K562 (cell line): ENCODE results near the gene DKC1. TPM values are rescaled to one million over a fixed set of nuclear protein-coding genes. Genes with fewer than 3 reads are reported as not detected.
A peak's percentile ranks its signal among the peaks of the same experiment; 100 is the strongest.

Experiments used
- ASH1L ChIP-seq: fragments of 450-650 bp; IDR thresholded peaks from 2 replicates; pipeline ENCODE4 v1.6.1; 2018; ENCODE audit warnings: borderline replicate concordance, mild to moderate bottlenecking, low read depth; ENCODE audit not compliant: partially characterized antibody
- HMGN3 ChIP-seq: IDR thresholded peaks from 2 replicates; pipeline ENCODE4 v1.6.1; 2011; ENCODE audit warnings: borderline replicate concordance, low read depth, mild to moderate bottlenecking, mixed read lengths, low read length; ENCODE audit not compliant: insufficient read length; ENCODE audit errors: extremely low read depth
- HNRNPL ChIP-seq: fragments of 200-400 bp; formaldehyde crosslinking; IDR thresholded peaks from 2 replicates; pipeline ENCODE4 v1.6.1; 2017; ENCODE audit warnings: low read depth, mild to moderate bottlenecking, low read length
- IRF2 ChIP-seq: sonication (generic); formaldehyde crosslinking; IDR thresholded peaks from 2 replicates; pipeline ENCODE4 v1.8.1; 2022; ENCODE audit warnings: mild to moderate bottlenecking, missing genetic modification reagents
- KDM4B ChIP-seq, 2 experiments: fragments of 450-650 bp in 1 of 2; sonication (generic) in 1 of 2; IDR thresholded peaks; 2 replicates each; pipeline ENCODE4 v1.6.1; 2016 to 2017; ENCODE audit warnings: borderline replicate concordance in 2 of 2, antibody characterized with exemption in 1 of 2, low read depth in 1 of 2, mild to moderate bottlenecking in 1 of 2
- KLF16 ChIP-seq: IDR thresholded peaks from 2 replicates; pipeline ENCODE4 v1.6.1; 2016; ENCODE audit warnings: antibody characterized with exemption
- MAZ ChIP-seq, 2 experiments: fragments of 450-650 bp in 1 of 2; sonication (generic) in 1 of 2; formaldehyde crosslinking; IDR thresholded peaks in 1 of 2; conservative IDR thresholded peaks in 1 of 2; 2 replicates each; pipeline versions ENCODE4 v1.4.0 to v1.5.0; 2020; ENCODE audit warnings: mild to moderate bottlenecking in 1 of 2, missing genetic modification reagents in 1 of 2
- NCOA6 ChIP-seq: fragments of 450-650 bp; IDR thresholded peaks from 2 replicates; pipeline ENCODE4 v1.6.1; 2017; ENCODE audit warnings: mild to moderate bottlenecking
- NEUROD1 ChIP-seq: fragments of 150-350 bp; IDR thresholded peaks from 2 replicates; pipeline ENCODE4 v1.6.1; 2014; ENCODE audit warnings: borderline replicate concordance, low read length, low read depth; ENCODE audit not compliant: partially characterized antibody
- RBM34 ChIP-seq: fragments of 200-400 bp; formaldehyde crosslinking; IDR thresholded peaks from 2 replicates; pipeline ENCODE4 v1.6.1; 2018; ENCODE audit warnings: low read length, borderline replicate concordance; ENCODE audit not compliant: insufficient read depth
- SIX5 ChIP-seq, 2 experiments: IDR thresholded peaks; 2 replicates each; pipeline ENCODE4 v1.6.1; 2011; ENCODE audit warnings: low read length in 2 of 2, borderline replicate concordance in 1 of 2, low read depth in 1 of 2, mild to moderate bottlenecking in 1 of 2, moderate library complexity in 1 of 2; ENCODE audit not compliant: insufficient read depth in 1 of 2
- SMAD2 ChIP-seq: fragments of 150-350 bp; IDR thresholded peaks from 2 replicates; pipeline ENCODE4 v1.6.1; 2014; ENCODE audit warnings: low read depth, mild to moderate bottlenecking, low read length
- SNIP1 ChIP-seq: fragments of 450-650 bp; IDR thresholded peaks from 2 replicates; pipeline ENCODE4 v1.7.1; 2017; ENCODE audit warnings: low read depth, mild to moderate bottlenecking
- TAF9B ChIP-seq: fragments of 450-650 bp; IDR thresholded peaks from 2 replicates; pipeline ENCODE4 v1.6.1; 2018; ENCODE audit warnings: mild to moderate bottlenecking; ENCODE audit not compliant: partially characterized antibody
- YBX1 ChIP-seq: fragments of 450-650 bp; IDR thresholded peaks from 2 replicates; pipeline ENCODE4 v1.7.1; 2016; ENCODE audit warnings: mild to moderate bottlenecking
- YY1 ChIP-seq, 3 experiments: IDR thresholded peaks; 2 replicates each; pipeline ENCODE4 v1.6.1; 2011; ENCODE audit warnings: low read length in 2 of 3, mild to moderate bottlenecking in 2 of 3, moderate library complexity in 2 of 3, borderline replicate concordance in 1 of 3, control low read depth in 1 of 3, low read depth in 1 of 3; ENCODE audit not compliant: insufficient read depth in 3 of 3, insufficient replicate concordance in 2 of 3, control insufficient read depth in 1 of 3, insufficient read length in 1 of 3; ENCODE audit errors: extremely low read depth in 1 of 3
- ZNF316 ChIP-seq: fragments of 450-650 bp; IDR thresholded peaks from 2 replicates; pipeline ENCODE4 v1.6.1; 2016
- ZNF561 ChIP-seq: fragments of 450-650 bp; formaldehyde crosslinking; conservative IDR thresholded peaks from 2 replicates; pipeline ENCODE4 v1.4.0; 2020; ENCODE audit warnings: mild to moderate bottlenecking, moderate library complexity
- polyA plus RNA-seq, 8 experiments: library from polyadenylated mRNA; depleted of rRNA in 4 of 8; stranded (reverse) in 5 of 8; unstranded in 3 of 8; fragments of >200 nt; fragmentation: Nextera tagmentation in 2 of 8; fragmentation: Illumina TruSeq in 1 of 8; extraction: Ambion mirVana in 2 of 8; extraction: Trizol in 1 of 8; gene quantifications; 2 replicates each; pipeline versions ENCODE4 v1.2.1 to v1.2.3, GENCODE V29; 2011 to 2014; ENCODE audit warnings: inconsistent platforms in 1 of 8, missing spikeins in 1 of 8
- total RNA-seq, 7 experiments: library from RNA; depleted of rRNA in 6 of 7; stranded (reverse); fragments of >200 nt in 6 of 7; fragmentation: Illumina TruSeq in 2 of 7; extraction: Trizol in 2 of 7; gene quantifications; 2 replicates each; pipeline versions ENCODE4 v1.2.1 to v1.2.3, GENCODE V29; 2011 to 2021; ENCODE audit warnings: low replicate concordance in 1 of 7
- TF ChIP-seq, protein P1 (sequence below), 2 experiments: fragments of 150-350 bp in 1 of 2; IDR thresholded peaks; 2 replicates each; pipeline ENCODE4 v1.6.1; 2012 to 2016; ENCODE audit warnings: low read depth in 2 of 2, low read length in 2 of 2, mild to moderate bottlenecking in 1 of 2, moderate library complexity in 1 of 2
- TF ChIP-seq, protein P2 (sequence below): fragments of 250-450 bp; sonication (Bioruptor Pico); IDR thresholded peaks from 2 replicates; pipeline ENCODE4 v1.4.0; 2020; ENCODE audit warnings: mild to moderate bottlenecking, moderate library complexity

The DKC1 gene
- total and polyA plus RNA-seq, 9 of the 15 experiments (the other 6 are each of a cell fraction or from before 2014, with no cell fraction given), result 205 to 313 (median 219) TPM

DNA sequence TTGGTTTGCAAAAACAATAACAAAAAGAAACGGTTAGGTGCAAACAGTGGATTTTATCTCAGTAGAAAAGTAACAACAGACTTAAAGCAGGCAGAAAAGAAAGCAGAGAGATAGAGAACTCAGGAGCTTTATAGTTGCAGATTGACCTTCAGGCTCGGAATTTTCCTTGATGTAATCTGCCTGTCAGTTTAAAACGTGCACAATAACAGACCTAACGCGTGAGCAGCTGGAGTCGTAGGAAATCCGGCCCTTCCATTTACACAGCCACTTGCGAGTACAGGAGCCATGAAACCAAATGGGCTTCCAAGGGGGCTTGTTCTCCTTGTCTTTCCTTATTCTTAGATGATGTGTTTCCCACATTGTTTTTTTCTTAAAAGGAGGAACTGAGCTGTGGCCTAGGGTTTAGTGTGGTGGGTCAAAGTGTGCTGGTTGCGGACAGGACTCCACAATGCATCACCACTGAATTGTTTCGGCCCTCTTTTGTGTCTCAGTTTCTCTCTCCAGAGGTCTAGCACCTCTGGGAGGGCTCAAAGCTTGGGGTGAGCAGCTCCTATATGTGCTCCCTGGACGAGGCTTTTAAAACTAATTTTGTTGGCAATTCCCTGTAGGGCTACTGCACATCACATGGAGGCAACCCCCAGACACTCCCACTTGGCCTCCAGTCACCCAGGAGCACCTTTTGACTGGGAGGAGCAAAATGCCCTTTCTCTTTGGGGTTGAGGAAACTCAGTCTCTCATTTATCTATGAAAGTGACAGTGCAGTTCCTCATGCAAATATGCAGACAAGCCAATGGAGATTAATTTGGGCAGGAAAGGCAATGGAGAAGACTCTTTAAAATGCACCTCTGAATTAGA lies 56.5 kb downstream of the DKC1 start (continued):
- TF ChIP-seq, protein P1, sequence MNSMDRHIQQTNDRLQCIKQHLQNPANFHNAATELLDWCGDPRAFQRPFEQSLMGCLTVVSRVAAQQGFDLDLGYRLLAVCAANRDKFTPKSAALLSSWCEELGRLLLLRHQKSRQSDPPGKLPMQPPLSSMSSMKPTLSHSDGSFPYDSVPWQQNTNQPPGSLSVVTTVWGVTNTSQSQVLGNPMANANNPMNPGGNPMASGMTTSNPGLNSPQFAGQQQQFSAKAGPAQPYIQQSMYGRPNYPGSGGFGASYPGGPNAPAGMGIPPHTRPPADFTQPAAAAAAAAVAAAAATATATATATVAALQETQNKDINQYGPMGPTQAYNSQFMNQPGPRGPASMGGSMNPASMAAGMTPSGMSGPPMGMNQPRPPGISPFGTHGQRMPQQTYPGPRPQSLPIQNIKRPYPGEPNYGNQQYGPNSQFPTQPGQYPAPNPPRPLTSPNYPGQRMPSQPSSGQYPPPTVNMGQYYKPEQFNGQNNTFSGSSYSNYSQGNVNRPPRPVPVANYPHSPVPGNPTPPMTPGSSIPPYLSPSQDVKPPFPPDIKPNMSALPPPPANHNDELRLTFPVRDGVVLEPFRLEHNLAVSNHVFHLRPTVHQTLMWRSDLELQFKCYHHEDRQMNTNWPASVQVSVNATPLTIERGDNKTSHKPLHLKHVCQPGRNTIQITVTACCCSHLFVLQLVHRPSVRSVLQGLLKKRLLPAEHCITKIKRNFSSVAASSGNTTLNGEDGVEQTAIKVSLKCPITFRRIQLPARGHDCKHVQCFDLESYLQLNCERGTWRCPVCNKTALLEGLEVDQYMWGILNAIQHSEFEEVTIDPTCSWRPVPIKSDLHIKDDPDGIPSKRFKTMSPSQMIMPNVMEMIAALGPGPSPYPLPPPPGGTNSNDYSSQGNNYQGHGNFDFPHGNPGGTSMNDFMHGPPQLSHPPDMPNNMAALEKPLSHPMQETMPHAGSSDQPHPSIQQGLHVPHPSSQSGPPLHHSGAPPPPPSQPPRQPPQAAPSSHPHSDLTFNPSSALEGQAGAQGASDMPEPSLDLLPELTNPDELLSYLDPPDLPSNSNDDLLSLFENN (IDR thresholded peaks at IDR 0.05; ENCODE audit: low read depth in 2 of 2, low read length in 2 of 2), result no peak
- no peak for TF ChIP-seq NEUROD1
- no peak for TF ChIP-seq ASH1L
- TF ChIP-seq ZNF316, result peak; percentile 81
- TF ChIP-seq NCOA6, result no peak
- TF ChIP-seq IRF2, result no peak
- TF ChIP-seq, protein P2, sequence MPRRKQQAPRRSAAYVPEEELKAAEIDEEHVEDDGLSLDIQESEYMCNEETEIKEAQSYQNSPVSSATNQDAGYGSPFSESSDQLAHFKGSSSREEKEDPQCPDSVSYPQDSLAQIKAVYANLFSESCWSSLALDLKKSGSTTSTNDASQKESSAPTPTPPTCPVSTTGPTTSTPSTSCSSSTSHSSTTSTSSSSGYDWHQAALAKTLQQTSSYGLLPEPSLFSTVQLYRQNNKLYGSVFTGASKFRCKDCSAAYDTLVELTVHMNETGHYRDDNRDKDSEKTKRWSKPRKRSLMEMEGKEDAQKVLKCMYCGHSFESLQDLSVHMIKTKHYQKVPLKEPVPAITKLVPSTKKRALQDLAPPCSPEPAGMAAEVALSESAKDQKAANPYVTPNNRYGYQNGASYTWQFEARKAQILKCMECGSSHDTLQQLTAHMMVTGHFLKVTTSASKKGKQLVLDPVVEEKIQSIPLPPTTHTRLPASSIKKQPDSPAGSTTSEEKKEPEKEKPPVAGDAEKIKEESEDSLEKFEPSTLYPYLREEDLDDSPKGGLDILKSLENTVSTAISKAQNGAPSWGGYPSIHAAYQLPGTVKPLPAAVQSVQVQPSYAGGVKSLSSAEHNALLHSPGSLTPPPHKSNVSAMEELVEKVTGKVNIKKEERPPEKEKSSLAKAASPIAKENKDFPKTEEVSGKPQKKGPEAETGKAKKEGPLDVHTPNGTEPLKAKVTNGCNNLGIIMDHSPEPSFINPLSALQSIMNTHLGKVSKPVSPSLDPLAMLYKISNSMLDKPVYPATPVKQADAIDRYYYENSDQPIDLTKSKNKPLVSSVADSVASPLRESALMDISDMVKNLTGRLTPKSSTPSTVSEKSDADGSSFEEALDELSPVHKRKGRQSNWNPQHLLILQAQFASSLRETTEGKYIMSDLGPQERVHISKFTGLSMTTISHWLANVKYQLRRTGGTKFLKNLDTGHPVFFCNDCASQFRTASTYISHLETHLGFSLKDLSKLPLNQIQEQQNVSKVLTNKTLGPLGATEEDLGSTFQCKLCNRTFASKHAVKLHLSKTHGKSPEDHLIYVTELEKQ, result no peak
- no peak for TF ChIP-seq RBM34
- TF ChIP-seq MAZ (CRISPR knock-in tag; conservative IDR thresholded peaks at IDR 0.05 in 1 of 2, IDR thresholded peaks at IDR 0.05 in 1 of 2), result no peak
- no peak for TF ChIP-seq HMGN3
- no peak for TF ChIP-seq ZNF561
- no peak for TF ChIP-seq KLF16
- no peak for TF ChIP-seq SMAD2
- TF ChIP-seq HNRNPL, result no peak
- no peak for TF ChIP-seq YBX1
- no peak for TF ChIP-seq KDM4B (IDR thresholded peaks at IDR 0.05; ENCODE audit: borderline replicate concordance in 2 of 2, low read depth in 1 of 2)
- peak; percentile 35 for TF ChIP-seq TAF9B
- no peak for TF ChIP-seq SIX5 (IDR thresholded peaks at IDR 0.05; ENCODE audit: borderline replicate concordance in 1 of 2, insufficient read depth in 1 of 2, low read depth in 1 of 2, low read length in 2 of 2)
- no peak for TF ChIP-seq SNIP1
- TF ChIP-seq YY1 (IDR thresholded peaks at IDR 0.05; ENCODE audit: borderline replicate concordance in 1 of 3, control insufficient read depth in 1 of 3, extremely low read depth in 1 of 3, insufficient read depth in 3 of 3, insufficient read length in 1 of 3, insufficient replicate concordance in 2 of 3, low read depth in 1 of 3, low read length in 2 of 3), result no peak
